ENCODE results near the gene ZNF460. TPM values are rescaled to one million over a fixed set of nuclear protein-coding genes. Genes with fewer than 3 reads are reported as not detected.

Gene ZNF460
- total RNA-seq, 1 experiment from 2014 or later, result 39.5 TPM

- POLR2A ChIA-PET (ENCODE audit: unreplicated experiment), result no interaction called here
- DNase-seq, result peak; percentile 62
- no TSS peak for BruUV-seq (replicated peaks)
Measured at GRCh38 chr19:57282011-57282643, 1.8 kb downstream of the ZNF460 start.

GRCh38 chr19:57288373-57288772 lies 8.1 kb downstream of the ZNF460 start:
- H3K36me3 ChIP-seq (ENCODE audit: low read depth, low read length), result peaks cover 94% of the 10 kb centered on the region
- H3F3A ChIP-seq (ENCODE audit: low read length, unreplicated experiment), result no peaks in the 10 kb centered on the region
- no peak overlapping the region for H3K9ac ChIP-seq (ENCODE audit: low read length)
- no peaks in the 10 kb centered on the region for H3K27me3 ChIP-seq (ENCODE audit: low read length)
- ATAC-seq (no peak), DNase-seq (no peak)
- ChIA-PET CTCF (no interaction called here), POLR2A (ENCODE audit: unreplicated experiment) (no interaction called here)
- H3K9me3 ChIP-seq (ENCODE audit: low read length), result 0 out of 2 replicates have a peak, but pooled peaks cover 10% of the 10 kb centered on the region
- H3K9me2 ChIP-seq (replicated peaks; ENCODE audit: low read length), result no peaks in the 10 kb centered on the region
- H3K4me1 ChIP-seq (ENCODE audit: insufficient read depth, low read length), result peaks cover 5% of the 10 kb centered on the region
- peaks cover 40% of the 10 kb centered on the region for H4K20me1 ChIP-seq (ENCODE audit: low read length)
- BruUV-seq (replicated peaks), result no TSS peak
- no peak overlapping the region for H3K4me3 ChIP-seq (ENCODE audit: low read length)
- TF ChIP-seq EZH2 (IDR thresholded peaks at IDR 0.05; ENCODE audit: low read length, unreplicated experiment) (no peak), CTCF (conservative IDR thresholded peaks at IDR 0.05; ENCODE audit: low read depth, low read length) (no peak), EZH2phosphoT487 (IDR thresholded peaks at IDR 0.05; ENCODE audit: borderline replicate concordance, low read length) (no peak)
- H2AFZ ChIP-seq (ENCODE audit: low read length), result no peak overlapping the region
- no peak overlapping the region for H3K27ac ChIP-seq (ENCODE audit: low read length)
- H3K79me2 ChIP-seq (ENCODE audit: low read length), result peaks cover 96% of the 10 kb centered on the region
- no peak overlapping the region for H3K4me2 ChIP-seq (ENCODE audit: low read length)
- intact Hi-C loops (cut with micrococcal nuclease), result no loop called here

More at GRCh38 chr19:57282011-57282643, 1.8 kb downstream of the ZNF460 start:
- Histone ChIP-seq H3K4me1 (ENCODE audit: insufficient read depth, low read length) (peaks cover 50% of the 10 kb centered on the region), H3K36me3 (ENCODE audit: low read depth, low read length) (peaks cover 37% of the 10 kb centered on the region), H3K9ac (ENCODE audit: low read length) (peak overlapping the region; percentile 99), H3F3A (ENCODE audit: low read length, unreplicated experiment) (peaks cover 8% of the 10 kb centered on the region), H3K9me3 (ENCODE audit: low read length) (no peaks in the 10 kb centered on the region), H2AFZ (ENCODE audit: low read length) (no peak overlapping the region), H4K20me1 (ENCODE audit: low read length) (peaks cover 44% of the 10 kb centered on the region), H3K4me3 (ENCODE audit: low read length) (peak overlapping the region; percentile 100), H3K27ac (ENCODE audit: low read length) (peak overlapping the region; percentile 84), H3K79me2 (ENCODE audit: low read length) (peaks cover 69% of the 10 kb centered on the region), H3K4me2 (ENCODE audit: low read length) (peak overlapping the region; percentile 100), H3K9me2 (replicated peaks; ENCODE audit: low read length) (no peaks in the 10 kb centered on the region), H3K27me3 (ENCODE audit: low read length) (no peaks in the 10 kb centered on the region)
- intact Hi-C loops (cut with micrococcal nuclease), result no loop called here
- no peak for ATAC-seq
- TF ChIP-seq CTCF (conservative IDR thresholded peaks at IDR 0.05; ENCODE audit: low read depth, low read length) (no peak), EZH2phosphoT487 (IDR thresholded peaks at IDR 0.05; ENCODE audit: borderline replicate concordance, low read length) (no peak), EZH2 (IDR thresholded peaks at IDR 0.05; ENCODE audit: low read length, unreplicated experiment) (no peak)
- CTCF ChIA-PET, result no interaction called here

GRCh38 chr19:57290970-57291369 lies 10.7 kb downstream of the ZNF460 start:
- no peaks in the 10 kb centered on the region for H3K27me3 ChIP-seq (ENCODE audit: low read length)
- peaks cover 96% of the 10 kb centered on the region for H3K36me3 ChIP-seq (ENCODE audit: low read depth, low read length)
- peaks cover 95% of the 10 kb centered on the region for H3K79me2 ChIP-seq (ENCODE audit: low read length)
- no peak overlapping the region for H3K9ac ChIP-seq (ENCODE audit: low read length)
- H3K4me3 ChIP-seq (ENCODE audit: low read length), result no peak overlapping the region
- no peak overlapping the region for H3K27ac ChIP-seq (ENCODE audit: low read length)
- TF ChIP-seq CTCF (conservative IDR thresholded peaks at IDR 0.05; ENCODE audit: low read depth, low read length) (no peak), EZH2phosphoT487 (IDR thresholded peaks at IDR 0.05; ENCODE audit: borderline replicate concordance, low read length) (no peak), EZH2 (IDR thresholded peaks at IDR 0.05; ENCODE audit: low read length, unreplicated experiment) (no peak)
- no peaks in the 10 kb centered on the region for H3K9me2 ChIP-seq (replicated peaks; ENCODE audit: low read length)
- ChIA-PET POLR2A (ENCODE audit: unreplicated experiment) (no interaction called here), CTCF (no interaction called here)
- ATAC-seq, result no peak
- intact Hi-C loops (cut with micrococcal nuclease), result no loop called here
- H3K4me1 ChIP-seq (ENCODE audit: insufficient read depth, low read length), result no peaks in the 10 kb centered on the region
- H2AFZ ChIP-seq (ENCODE audit: low read length), result no peak overlapping the region
- DNase-seq, result no peak
- H4K20me1 ChIP-seq (ENCODE audit: low read length), result peaks cover 36% of the 10 kb centered on the region
- peaks cover 16% of the 10 kb centered on the region; the same call in 1 of the 2 replicates for H3K9me3 ChIP-seq (ENCODE audit: low read length)
- TSS peak; percentile 5 for BruUV-seq (replicated peaks)
- H3F3A ChIP-seq (ENCODE audit: low read length, unreplicated experiment), result no peaks in the 10 kb centered on the region
- H3K4me2 ChIP-seq (ENCODE audit: low read length), result no peak overlapping the region

All from PC-3 (cell line).